ENCODE results near the gene MACO1. TPM values are rescaled to one million over a fixed set of nuclear protein-coding genes. Genes with fewer than 3 reads are reported as not detected.
"Not testable (repeated sequence)": the region's sequence is repeated elsewhere in the genome, so short reads cannot be mapped to it uniquely, and the experiment has no call there.

MACO1 gene
- total RNA-seq (10 to 100 TPM; 16.3 to 21.6 TPM), total RNA-seq (41.4 to 59.3 reads per million in 2 donors)

GRCh38 chr1:25430073-25430966, at the start of gene MACO1:
TSS of gene MACO1 (plus strand) at chr1:25430897. CDS start at chr1:25431099, 202 bp downstream.
- H3K36me3 Mint-ChIP-seq (ENCODE audit: low read depth), result no peaks in the 10 kb centered on the region
- H3K27me3 Mint-ChIP-seq, result no peaks in the 10 kb centered on the region
- H3K4me3 Mint-ChIP-seq, result peak within 1 kb of the TSS; percentile 94
- peak; percentile 93 to 96 (median 95) for DNase-seq
- peak within 1 kb of the TSS; percentile 98 for H3K27ac Mint-ChIP-seq
- peak; percentile 87 for ATAC-seq
- H3K9me3 ChIP-seq (ENCODE audit: control insufficient read depth, low read length, poor library complexity, severe bottlenecking), result no peaks in the 10 kb centered on the region
- peaks cover 34% of the 10 kb centered on the region for H3K4me1 Mint-ChIP-seq

DNA sequence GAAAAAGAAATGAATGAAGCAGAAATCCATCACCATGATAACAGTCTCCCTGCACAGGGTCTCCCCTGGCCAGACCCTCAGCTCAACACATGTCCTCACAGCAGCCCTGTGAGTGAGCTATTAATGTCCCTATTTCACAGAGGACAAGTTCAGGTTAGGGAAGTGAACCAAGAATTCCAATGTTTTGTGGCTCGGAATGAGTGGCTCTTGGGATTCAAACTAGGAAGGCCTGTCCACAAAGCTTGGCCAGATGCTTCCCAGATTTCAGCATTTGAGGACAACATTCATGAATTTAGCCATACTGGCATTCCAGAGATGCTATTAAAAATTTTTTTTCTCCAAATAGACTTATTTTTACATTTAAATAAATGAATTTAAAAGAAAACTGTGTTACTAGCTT, 48.2 kb upstream of the MACO1 start:
- not testable (repeated sequence) for H3K27me3 Mint-ChIP-seq; H3K4me1 Mint-ChIP-seq; DNase-seq; H3K27ac Mint-ChIP-seq; H3K9me3 ChIP-seq (ENCODE audit: control insufficient read depth, low read length, poor library complexity, severe bottlenecking); ATAC-seq; H3K36me3 Mint-ChIP-seq (ENCODE audit: low read depth); H3K4me3 Mint-ChIP-seq

GRCh38 chr1:25383090-25383489, 47.6 kb upstream of the MACO1 start:
- H3K27ac Mint-ChIP-seq; DNase-seq; ATAC-seq; H3K9me3 ChIP-seq (ENCODE audit: control insufficient read depth, low read length, poor library complexity, severe bottlenecking); H3K36me3 Mint-ChIP-seq (ENCODE audit: low read depth); H3K4me1 Mint-ChIP-seq; H3K4me3 Mint-ChIP-seq; H3K27me3 Mint-ChIP-seq: not testable (repeated sequence)

GRCh38 chr1:25383875-25384274, 46.8 kb upstream of the MACO1 start:
- DNase-seq, result not testable (repeated sequence)

DNA sequence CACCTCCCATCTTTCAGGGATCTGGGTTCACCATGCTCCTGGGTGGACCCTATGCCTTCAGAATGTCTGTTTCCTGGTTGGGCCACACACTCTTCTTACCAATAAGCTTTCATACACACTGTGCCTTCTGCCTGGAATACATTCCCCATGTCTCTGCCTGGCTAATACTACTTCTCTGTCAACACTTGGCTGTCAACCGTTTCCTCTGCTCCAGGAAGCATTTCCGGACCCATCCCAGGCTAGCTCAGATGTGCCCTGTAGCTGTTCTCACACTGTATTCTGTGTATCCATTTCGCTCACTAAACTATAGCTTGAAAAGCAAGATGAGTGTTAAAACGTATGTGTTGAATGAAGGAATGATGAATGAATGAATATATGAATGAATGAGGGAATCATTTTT, 43.6 kb upstream of the MACO1 start:
- H3K9me3 ChIP-seq (ENCODE audit: control insufficient read depth, low read length, poor library complexity, severe bottlenecking); ATAC-seq; H3K4me1 Mint-ChIP-seq; H3K4me3 Mint-ChIP-seq; DNase-seq; H3K27ac Mint-ChIP-seq; H3K27me3 Mint-ChIP-seq; H3K36me3 Mint-ChIP-seq (ENCODE audit: low read depth): not testable (repeated sequence)

More at GRCh38 chr1:25383875-25384274, 46.8 kb upstream of the MACO1 start:
- not testable (repeated sequence) for H3K27me3 Mint-ChIP-seq; H3K9me3 ChIP-seq (ENCODE audit: control insufficient read depth, low read length, poor library complexity, severe bottlenecking); H3K27ac Mint-ChIP-seq; H3K4me3 Mint-ChIP-seq; H3K36me3 Mint-ChIP-seq (ENCODE audit: low read depth); ATAC-seq; H3K4me1 Mint-ChIP-seq

GRCh38 chr1:25388691-25389090, 42.0 kb upstream of the MACO1 start:
- DNase-seq; H3K27me3 Mint-ChIP-seq; H3K9me3 ChIP-seq (ENCODE audit: control insufficient read depth, low read length, poor library complexity, severe bottlenecking); H3K27ac Mint-ChIP-seq; H3K4me1 Mint-ChIP-seq; H3K4me3 Mint-ChIP-seq; H3K36me3 Mint-ChIP-seq (ENCODE audit: low read depth); ATAC-seq: not testable (repeated sequence)

DNA sequence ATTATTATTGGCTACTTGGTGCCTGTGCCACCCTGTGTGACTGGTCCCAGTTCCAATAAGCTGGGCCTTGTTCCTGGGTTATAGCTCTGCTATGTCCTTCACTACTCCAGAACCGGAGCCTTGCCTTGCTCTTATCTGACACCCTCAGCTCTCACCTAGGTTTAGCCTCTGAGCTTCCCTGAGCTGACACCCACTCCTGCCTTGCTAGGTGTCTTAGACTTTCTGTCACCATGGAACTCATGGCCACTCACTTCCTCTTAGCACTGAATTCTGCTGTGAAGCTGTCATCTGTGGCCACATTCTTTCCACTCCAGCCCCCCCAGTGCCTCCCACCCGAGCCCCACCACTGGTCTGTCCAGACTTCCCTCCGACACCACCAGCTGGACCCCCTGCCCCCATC, 41.0 kb upstream of the MACO1 start:
- H3K9me3 ChIP-seq (ENCODE audit: control insufficient read depth, low read length, poor library complexity, severe bottlenecking); DNase-seq; H3K4me1 Mint-ChIP-seq; ATAC-seq; H3K4me3 Mint-ChIP-seq; H3K36me3 Mint-ChIP-seq (ENCODE audit: low read depth): not testable (repeated sequence)
- Mint-ChIP-seq H3K27ac (peak overlapping the region; percentile 8), H3K27me3 (peaks cover 11% of the 10 kb centered on the region)

GRCh38 chr1:25392841-25393240, 37.9 kb upstream of the MACO1 start:
- ATAC-seq (no peak), DNase-seq (no peak)
- peaks cover 4% of the 10 kb centered on the region for H3K4me1 Mint-ChIP-seq
- no peak overlapping the region for H3K27ac Mint-ChIP-seq
- H3K9me3 ChIP-seq (ENCODE audit: control insufficient read depth, low read length, poor library complexity, severe bottlenecking), result no peaks in the 10 kb centered on the region
- no peaks in the 10 kb centered on the region for H3K36me3 Mint-ChIP-seq (ENCODE audit: low read depth)
- peaks cover 11% of the 10 kb centered on the region for H3K27me3 Mint-ChIP-seq
- no peak overlapping the region for H3K4me3 Mint-ChIP-seq

DNA sequence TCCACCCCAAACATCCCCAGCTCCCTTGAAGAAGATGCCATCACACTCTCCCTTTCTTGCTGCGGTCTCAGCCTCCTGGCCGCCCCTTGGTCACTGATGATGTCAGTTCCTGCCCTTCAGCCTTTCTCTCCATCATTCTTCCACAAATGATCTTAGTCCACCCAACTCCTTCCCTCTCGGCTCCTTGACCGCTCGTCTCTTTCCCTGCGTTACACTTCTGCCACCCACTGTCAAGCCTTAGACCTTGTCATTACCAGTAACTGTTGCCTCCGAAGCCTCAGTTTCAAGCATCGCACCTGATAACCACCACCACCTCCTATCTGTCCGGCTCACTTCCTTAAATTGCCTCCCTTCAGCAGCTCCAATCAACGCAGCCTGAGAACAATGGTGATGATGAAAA, 33.1 kb upstream of the MACO1 start:
- not testable (repeated sequence) for ATAC-seq; H3K27ac Mint-ChIP-seq; H3K4me1 Mint-ChIP-seq; H3K36me3 Mint-ChIP-seq (ENCODE audit: low read depth); H3K9me3 ChIP-seq (ENCODE audit: control insufficient read depth, low read length, poor library complexity, severe bottlenecking); DNase-seq; H3K4me3 Mint-ChIP-seq
- H3K27me3 Mint-ChIP-seq, result peaks cover 17% of the 10 kb centered on the region

GRCh38 chr1:25398079-25398478, 32.6 kb upstream of the MACO1 start:
- not testable (repeated sequence) for H3K27ac Mint-ChIP-seq; H3K4me3 Mint-ChIP-seq; DNase-seq; ATAC-seq; H3K36me3 Mint-ChIP-seq (ENCODE audit: low read depth); H3K4me1 Mint-ChIP-seq; H3K9me3 ChIP-seq (ENCODE audit: control insufficient read depth, low read length, poor library complexity, severe bottlenecking)
- peaks cover 21% of the 10 kb centered on the region for H3K27me3 Mint-ChIP-seq

GRCh38 chr1:25402947-25403803, 27.5 kb upstream of the MACO1 start:
- H3K9me3 ChIP-seq (ENCODE audit: control insufficient read depth, low read length, poor library complexity, severe bottlenecking); H3K4me3 Mint-ChIP-seq; DNase-seq; H3K27ac Mint-ChIP-seq; H3K36me3 Mint-ChIP-seq (ENCODE audit: low read depth); H3K4me1 Mint-ChIP-seq: not testable (repeated sequence)
- ATAC-seq, result peak; percentile 75
- peaks cover 16% of the 10 kb centered on the region for H3K27me3 Mint-ChIP-seq

DNA sequence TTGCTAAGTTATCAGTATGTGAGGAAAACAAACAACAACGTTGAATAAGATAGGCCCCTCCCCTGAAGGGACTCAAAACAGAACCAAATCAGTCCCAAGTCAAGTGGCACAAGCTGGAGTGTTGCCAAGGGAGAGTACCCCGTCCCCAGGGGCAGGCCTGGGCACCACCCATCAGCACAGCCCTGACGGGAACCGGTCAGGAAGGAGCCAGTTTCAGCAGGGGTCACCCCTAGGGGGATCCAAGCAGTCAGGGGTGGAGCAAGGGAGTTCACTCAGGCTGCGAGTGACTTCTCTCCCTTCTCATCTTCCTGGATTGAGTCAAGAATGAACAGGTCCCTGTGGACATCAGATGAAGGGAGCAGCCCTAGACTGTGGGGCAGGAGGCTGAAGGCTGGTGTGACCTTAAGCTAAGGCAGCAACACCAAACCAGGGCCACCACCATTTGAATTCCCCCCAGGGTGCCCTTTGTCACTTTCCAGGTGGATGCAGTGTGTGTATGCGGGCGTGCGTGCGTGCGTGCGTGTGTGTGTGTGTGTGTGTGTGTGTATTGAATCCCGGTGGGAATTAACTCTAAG, 24.9 kb upstream of the MACO1 start:
- not testable (repeated sequence) for DNase-seq; H3K36me3 Mint-ChIP-seq (ENCODE audit: low read depth); H3K9me3 ChIP-seq (ENCODE audit: control insufficient read depth, low read length, poor library complexity, severe bottlenecking); H3K4me1 Mint-ChIP-seq; H3K4me3 Mint-ChIP-seq; H3K27me3 Mint-ChIP-seq; ATAC-seq; H3K27ac Mint-ChIP-seq

Measured in T-helper 17 cell (primary cell).